ENCODE measurements around the gene ZNF853. TPM values are rescaled to one million over a fixed set of nuclear protein-coding genes. Genes with fewer than 3 reads are reported as not detected.

Gene ZNF853
- total and polyA plus RNA-seq, 2 donors (not counting 1 experiment from before 2014, with no cell fraction given): 2.5 to 6.3 TPM

- H4K20me1 ChIP-seq (ENCODE audit: control insufficient read depth, insufficient read depth, low read length, poor library complexity, severe bottlenecking): peaks cover 72% of the 10 kb centered on the region
- no peak for DNase-seq
- no peak overlapping the region for H3K4me3 ChIP-seq (ENCODE audit: control extremely low read depth in 1 of 5, extremely low read depth in 1 of 5, insufficient read depth in 1 of 5, low read depth in 2 of 5, low read length in 4 of 5)
- H3K36me3 ChIP-seq (replicated peaks in 1 of 2; ENCODE audit: control extremely low read depth in 1 of 2, control insufficient read depth in 1 of 2, extremely low read depth in 1 of 2, insufficient read depth in 2 of 2, low read length in 1 of 2): peaks cover 1 to 79% of the 10 kb centered on the region in 2 experiments
- H3K4me3 Mint-ChIP-seq: no peak overlapping the region
- peaks cover 0 to 3% (median 0%) of the 10 kb centered on the region in 3 donors for H3K9me3 ChIP-seq (ENCODE audit: control extremely low read depth in 1 of 3, control insufficient read depth in 2 of 3, insufficient read depth in 1 of 3, low read length in 2 of 3)
- H3K79me2 ChIP-seq (ENCODE audit: control insufficient read depth, insufficient read depth, low read length): peaks cover 51% of the 10 kb centered on the region
- no peak for ATAC-seq (ENCODE audit: low read depth)
- no peaks in the 10 kb centered on the region for H3K27me3 Mint-ChIP-seq
- intact Hi-C loops (cut with micrococcal nuclease): no loop called here
- no peak overlapping the region for H2AFZ ChIP-seq (ENCODE audit: insufficient read depth, low read depth, low read length, poor library complexity, severe bottlenecking)
- WGBS (ENCODE audit: insufficient coverage): 97% methylated on average over 22 of the region's 22 CpGs
- no peak overlapping the region for H3K27ac ChIP-seq (ENCODE audit: low read length in 2 of 2)
- peaks cover 7 to 13% of the 10 kb centered on the region in 2 donors for H3K4me1 ChIP-seq (ENCODE audit: control insufficient read depth in 2 of 2, insufficient read depth in 2 of 2, low read length in 2 of 2)
- no peaks in the 10 kb centered on the region for H3K9me3 Mint-ChIP-seq (ENCODE audit: insufficient read depth)
- H3K4me1 Mint-ChIP-seq: peaks cover 19% of the 10 kb centered on the region
- H3K27me3 ChIP-seq (replicated peaks in 1 of 4; ENCODE audit: control extremely low read depth in 1 of 4, control insufficient read depth in 3 of 4, insufficient read depth in 4 of 4, low read length in 3 of 4): no peaks in the 10 kb centered on the region
- no peak overlapping the region for H3K9ac ChIP-seq (ENCODE audit: low read length)
- POLR2A ChIA-PET: no interaction called here
- TF ChIP-seq CTCF (IDR thresholded peaks at IDR 0.05): no peak
- no peak for TF ChIP-seq EZH2 (IDR thresholded peaks at IDR 0.05; ENCODE audit: borderline replicate concordance, insufficient read depth, low read depth, low read length, poor library complexity, severe bottlenecking)
- no peak overlapping the region for H3K27ac Mint-ChIP-seq
- CTCF ChIA-PET: no interaction called here
- H3K4me2 ChIP-seq (replicated peaks; ENCODE audit: low read depth, low read length, poor library complexity, severe bottlenecking): no peak overlapping the region
Observed at GRCh38 chr7:6642861-6643640, 27.6 kb downstream of the ZNF853 start.

GRCh38 chr7:6643915-6644625 lies 28.7 kb downstream of the ZNF853 start:
- Histone ChIP-seq H3K4me2 (replicated peaks; ENCODE audit: low read depth, low read length, poor library complexity, severe bottlenecking) (no peak overlapping the region), H3K4me1 (ENCODE audit: control insufficient read depth in 2 of 2, insufficient read depth in 2 of 2, low read length in 2 of 2) (peaks cover 0 to 2% of the 10 kb centered on the region in 2 donors), H3K36me3 (replicated peaks in 1 of 2; ENCODE audit: control extremely low read depth in 1 of 2, control insufficient read depth in 1 of 2, extremely low read depth in 1 of 2, insufficient read depth in 2 of 2, low read length in 1 of 2) (peaks cover 1 to 84% of the 10 kb centered on the region in 2 experiments), H3K27me3 (replicated peaks in 1 of 4; ENCODE audit: control extremely low read depth in 1 of 4, control insufficient read depth in 3 of 4, insufficient read depth in 4 of 4, low read length in 3 of 4) (no peaks in the 10 kb centered on the region), H2AFZ (ENCODE audit: insufficient read depth, low read depth, low read length, poor library complexity, severe bottlenecking) (no peak overlapping the region), H3K9ac (ENCODE audit: low read length) (no peak overlapping the region), H4K20me1 (ENCODE audit: control insufficient read depth, insufficient read depth, low read length, poor library complexity, severe bottlenecking) (peaks cover 72% of the 10 kb centered on the region), H3K27ac (ENCODE audit: low read length in 2 of 2) (no peak overlapping the region), H3K79me2 (ENCODE audit: control insufficient read depth, insufficient read depth, low read length) (peaks cover 42% of the 10 kb centered on the region), H3K4me3 (ENCODE audit: control extremely low read depth in 1 of 5, extremely low read depth in 1 of 5, insufficient read depth in 1 of 5, low read depth in 2 of 5, low read length in 4 of 5) (no peak overlapping the region), H3K9me3 (ENCODE audit: control extremely low read depth in 1 of 3, control insufficient read depth in 2 of 3, insufficient read depth in 1 of 3, low read length in 2 of 3) (peaks cover 0 to 3% (median 0%) of the 10 kb centered on the region in 3 donors)
- H3K27ac Mint-ChIP-seq: no peak overlapping the region
- ChIA-PET CTCF (no interaction called here), POLR2A (no interaction called here)
- H3K27me3 Mint-ChIP-seq: no peaks in the 10 kb centered on the region
- H3K9me3 Mint-ChIP-seq (ENCODE audit: insufficient read depth): no peaks in the 10 kb centered on the region
- TF ChIP-seq CTCF (IDR thresholded peaks at IDR 0.05) (no peak), EZH2 (IDR thresholded peaks at IDR 0.05; ENCODE audit: borderline replicate concordance, insufficient read depth, low read depth, low read length, poor library complexity, severe bottlenecking) (no peak)
- peaks cover 9% of the 10 kb centered on the region for H3K4me1 Mint-ChIP-seq
- 97% methylated on average over 21 of the region's 21 CpGs for WGBS (ENCODE audit: insufficient coverage)
- H3K4me3 Mint-ChIP-seq: no peak overlapping the region
- no peak for ATAC-seq (ENCODE audit: low read depth)
- intact Hi-C loops (cut with micrococcal nuclease): no loop called here
- DNase-seq: no peak

Data from B cell (primary cell).